Epithelial cell of proximal tubule (primary cell): ENCODE measurements around the gene C1orf226. TPM values are rescaled to one million over a fixed set of nuclear protein-coding genes. Genes with fewer than 3 reads are reported as not detected.
"Not testable (repeated sequence)": the region's sequence is repeated elsewhere in the genome, so short reads cannot be mapped to it uniquely, and the experiment has no call there.

Experiments used
- DNase-seq: peaks from one replicate; pipeline ENCODE4 v3.0.0-alpha.2; 2011; ENCODE audit warnings: low read depth
- H3K4me3 ChIP-seq: 2 replicates; pipeline ENCODE4 v1.5.1; 2011; ENCODE audit warnings: low read depth, mild to moderate bottlenecking, low read length
- total RNA-seq: library from RNA; depleted of rRNA; stranded (reverse); fragments of >200 nt; gene quantifications from 2 replicates; pipeline ENCODE4 v1.2.3, GENCODE V29; 2015
- TF ChIP-seq, protein P1 (sequence below): conservative IDR thresholded peaks from 2 replicates; pipeline ENCODE4 v1.5.1; 2012; ENCODE audit warnings: low read depth, mild to moderate bottlenecking, low read length

Gene C1orf226
- total RNA-seq, 1 donor from 2014 or later, result 5.9 TPM

DNA sequence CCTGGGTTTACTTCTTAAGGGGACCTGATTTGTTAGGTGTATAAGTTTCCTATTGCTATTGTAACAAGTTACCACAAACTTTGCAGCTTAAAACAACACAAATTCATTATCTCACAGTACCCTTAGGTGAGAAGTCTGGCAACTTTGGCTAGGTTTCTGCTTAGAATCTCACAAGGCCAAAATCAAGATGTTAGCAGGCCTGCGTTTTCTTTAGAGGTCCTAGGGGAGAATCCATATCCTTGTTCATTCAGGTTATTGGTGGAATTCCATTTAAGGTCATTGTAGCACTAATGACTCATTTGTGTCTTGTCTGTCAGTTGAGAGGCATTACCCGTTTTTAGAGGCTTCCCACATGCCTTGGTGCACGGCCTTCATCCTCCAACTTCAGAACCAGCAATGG is 38.6 kb downstream of the C1orf226 start:
- no peak overlapping the region for H3K4me3 ChIP-seq
- TF ChIP-seq, protein P1, sequence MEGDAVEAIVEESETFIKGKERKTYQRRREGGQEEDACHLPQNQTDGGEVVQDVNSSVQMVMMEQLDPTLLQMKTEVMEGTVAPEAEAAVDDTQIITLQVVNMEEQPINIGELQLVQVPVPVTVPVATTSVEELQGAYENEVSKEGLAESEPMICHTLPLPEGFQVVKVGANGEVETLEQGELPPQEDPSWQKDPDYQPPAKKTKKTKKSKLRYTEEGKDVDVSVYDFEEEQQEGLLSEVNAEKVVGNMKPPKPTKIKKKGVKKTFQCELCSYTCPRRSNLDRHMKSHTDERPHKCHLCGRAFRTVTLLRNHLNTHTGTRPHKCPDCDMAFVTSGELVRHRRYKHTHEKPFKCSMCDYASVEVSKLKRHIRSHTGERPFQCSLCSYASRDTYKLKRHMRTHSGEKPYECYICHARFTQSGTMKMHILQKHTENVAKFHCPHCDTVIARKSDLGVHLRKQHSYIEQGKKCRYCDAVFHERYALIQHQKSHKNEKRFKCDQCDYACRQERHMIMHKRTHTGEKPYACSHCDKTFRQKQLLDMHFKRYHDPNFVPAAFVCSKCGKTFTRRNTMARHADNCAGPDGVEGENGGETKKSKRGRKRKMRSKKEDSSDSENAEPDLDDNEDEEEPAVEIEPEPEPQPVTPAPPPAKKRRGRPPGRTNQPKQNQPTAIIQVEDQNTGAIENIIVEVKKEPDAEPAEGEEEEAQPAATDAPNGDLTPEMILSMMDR, result no peak
- DNase-seq, result no peak

GRCh38 chr1:162421258-162422164 is 40.0 kb downstream of the C1orf226 start:
- H3K4me3 ChIP-seq, result no peak overlapping the region
- TF ChIP-seq, protein P1, result no peak
- DNase-seq, result no peak

DNA sequence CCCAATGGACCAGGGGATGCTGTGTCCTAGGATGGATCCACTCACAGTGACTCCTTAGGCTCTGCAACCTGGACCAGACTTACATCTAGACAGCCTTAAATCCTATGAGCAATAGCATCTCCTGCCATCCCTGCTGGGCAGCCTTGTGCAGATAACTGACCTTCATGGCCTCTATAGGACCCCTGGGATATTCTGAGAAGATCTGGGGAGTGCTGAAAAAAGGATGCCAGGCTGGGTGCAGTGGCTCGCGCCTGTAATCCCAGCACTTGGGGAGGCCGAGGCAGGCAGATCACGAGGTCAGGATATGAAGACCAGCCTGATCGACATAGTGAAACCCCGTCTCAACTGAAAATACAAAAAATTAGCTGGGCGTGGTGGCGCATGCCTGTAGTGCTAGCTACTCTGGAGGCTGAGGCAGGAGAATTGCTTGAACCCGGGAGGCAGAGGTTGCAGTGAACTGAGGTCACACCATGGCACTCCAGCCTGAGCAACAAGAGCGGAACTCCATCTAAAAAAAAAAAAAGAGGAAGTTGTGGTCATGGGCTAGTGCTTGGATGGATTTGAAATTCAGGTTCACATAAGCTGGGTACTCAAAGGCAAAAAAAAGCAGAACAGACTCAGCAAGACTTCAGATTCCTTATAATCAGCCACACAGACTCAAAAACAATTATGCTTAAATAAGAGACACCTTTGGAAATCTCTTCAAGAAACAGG is 41.3 kb downstream of the C1orf226 start:
- TF ChIP-seq, protein P1, result no peak
- no peak overlapping the region for H3K4me3 ChIP-seq
- DNase-seq, result no peak

DNA sequence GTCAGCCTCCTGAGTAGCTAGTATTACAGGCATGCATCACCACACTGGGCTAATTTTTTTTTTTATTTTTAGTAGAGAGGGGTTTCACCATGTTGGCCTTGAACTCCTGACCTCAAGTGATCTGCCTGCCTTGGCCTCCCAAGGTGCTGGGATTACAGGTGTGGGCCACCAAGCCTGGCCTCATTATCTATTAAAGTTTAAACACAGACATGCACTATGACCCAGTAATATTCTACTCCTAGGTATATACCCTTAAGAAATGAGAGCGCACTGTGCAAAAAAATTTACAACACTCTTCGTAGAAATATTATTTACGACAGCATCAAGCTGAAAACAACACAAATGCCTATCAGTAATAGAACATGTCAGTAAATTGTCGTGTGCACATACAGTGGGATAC is 49.1 kb downstream of the C1orf226 start:
- TF ChIP-seq, protein P1, result no peak
- DNase-seq, result no peak
- H3K4me3 ChIP-seq, result no peak overlapping the region

DNA sequence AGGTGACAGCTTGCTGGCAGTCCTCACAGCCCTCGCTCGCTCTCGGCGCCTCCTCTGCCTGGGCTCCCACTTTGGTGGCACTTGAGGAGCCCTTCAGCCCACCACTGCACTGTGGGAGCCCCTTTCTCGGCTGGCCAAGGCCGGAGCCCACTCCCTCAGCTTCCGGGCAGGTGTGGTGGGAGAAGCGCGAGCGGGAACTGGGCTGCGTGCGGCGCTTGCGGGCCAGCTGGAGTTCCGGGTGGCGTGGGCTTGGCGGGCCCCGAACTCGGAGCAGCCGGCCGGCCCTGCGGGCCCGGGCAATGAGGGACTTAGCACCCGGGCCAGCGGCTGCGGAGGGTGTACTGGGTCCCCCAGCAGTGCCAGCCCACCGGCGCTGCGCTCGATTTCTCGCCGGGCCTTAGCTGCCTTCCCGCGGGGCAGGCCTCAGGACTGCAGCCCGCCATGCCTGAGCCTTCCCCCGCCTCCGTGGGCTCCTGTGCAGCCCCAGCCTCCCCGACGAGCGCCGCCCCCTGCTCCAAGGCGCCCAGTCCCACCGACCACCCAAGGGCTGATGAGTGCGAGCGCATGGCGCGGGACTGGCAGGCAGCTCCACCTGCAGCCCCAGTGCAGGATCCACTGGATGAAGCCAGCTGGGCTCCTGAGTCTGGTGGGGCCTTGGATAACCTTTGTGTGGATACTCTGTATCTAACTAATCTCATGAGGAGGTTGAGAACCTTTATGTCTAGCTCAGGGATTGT is 51.6 kb downstream of the C1orf226 start:
- DNase-seq, H3K4me3 ChIP-seq: not testable (repeated sequence)

Other genes starting within 250 kb of the C1orf226 start
- not detected in 2 replicates for gene SPATA46, start 4.9 kb upstream of the C1orf226 start, total RNA-seq
- 0.07 and 0.23 TPM in 2 replicates for gene SH2D1B, start 30.4 kb downstream of the C1orf226 start, total RNA-seq
- gene UHMK1, start 116.1 kb downstream of the C1orf226 start, total RNA-seq, result 37.6 and 38.6 TPM in 2 replicates
- gene UAP1, start 180.0 kb downstream of the C1orf226 start, total RNA-seq, result 58.2 and 71.5 TPM in 2 replicates